ENCODE results near the gene ASB2. TPM values are rescaled to one million over a fixed set of nuclear protein-coding genes. Genes with fewer than 3 reads are reported as not detected.

ASB2 gene
- polyA plus RNA-seq, 1 donor (not counting 4 experiments of a cell fraction or from before 2014, with no cell fraction given), result 0.56 TPM

- no peak overlapping the region for H3K4me3 ChIP-seq (ENCODE audit: control insufficient read depth in 2 of 3, extremely low read depth in 1 of 3, insufficient read depth in 2 of 3, low read depth in 1 of 3, low read length in 3 of 3)
- DNase-seq (ENCODE audit: low read depth, low spot score) (no peak), FAIRE-seq (no peak)
- H3K9me1 ChIP-seq (ENCODE audit: control insufficient read depth, extremely low read depth, insufficient read depth, low read length), result no peaks in the 10 kb centered on the region
- dilution Hi-C loops (cut with MboI; ENCODE audit: extremely low pct_ligation_motif_present, low sequenced_read_pairs), result no loop called here
- no peak overlapping the region for H3K27ac ChIP-seq (ENCODE audit: control insufficient read depth, insufficient read depth, low read length)
- no peaks in the 10 kb centered on the region for H4K20me1 ChIP-seq (ENCODE audit: control insufficient read depth, extremely low read depth, insufficient read depth, low read length)
- H3K79me2 ChIP-seq (ENCODE audit: control insufficient read depth, insufficient read depth, low read length), result no peaks in the 10 kb centered on the region
- no peaks in the 10 kb centered on the region for H3K27me3 ChIP-seq (ENCODE audit: control insufficient read depth, extremely low read depth, insufficient read depth, low read length)
- no peaks in the 10 kb centered on the region for H3K9me3 ChIP-seq (ENCODE audit: control insufficient read depth, low read depth, low read length)
- H3K4me1 ChIP-seq (ENCODE audit: control insufficient read depth, extremely low read depth, insufficient read depth, low read length), result peaks cover 19% of the 10 kb centered on the region
- H3K36me3 ChIP-seq (ENCODE audit: control insufficient read depth in 2 of 2, extremely low read depth in 1 of 2, insufficient read depth in 2 of 2, low read length in 2 of 2), result no peaks in the 10 kb centered on the region
- H3K9ac ChIP-seq (ENCODE audit: control insufficient read depth, extremely low read depth, insufficient read depth, low read length), result no peak overlapping the region
- TF ChIP-seq CTCF (optimal IDR thresholded peaks at IDR 0.05 in 1 of 3, IDR thresholded peaks at IDR 0.05 in 1 of 3, conservative IDR thresholded peaks at IDR 0.05 in 1 of 3; ENCODE audit: extremely low read depth in 1 of 3, insufficient read depth in 2 of 3, low read length in 3 of 3), result no peak
- no peak for TF ChIP-seq EZH2 (IDR thresholded peaks at IDR 0.05; ENCODE audit: low read length)
- no peak overlapping the region for H2AFZ ChIP-seq (ENCODE audit: control insufficient read depth, low read length)
- H3K4me2 ChIP-seq (ENCODE audit: control insufficient read depth, extremely low read depth, insufficient read depth, low read depth, low read length), result no peak overlapping the region
Measured at GRCh38 chr14:93957751-93958566, 18.4 kb downstream of the ASB2 start.

- no peaks in the 10 kb centered on the region for H4K20me1 ChIP-seq (ENCODE audit: control insufficient read depth, extremely low read depth, insufficient read depth, low read length)
- no peak for TF ChIP-seq EZH2 (IDR thresholded peaks at IDR 0.05; ENCODE audit: low read length)
- TF ChIP-seq CTCF (optimal IDR thresholded peaks at IDR 0.05 in 1 of 3, IDR thresholded peaks at IDR 0.05 in 1 of 3, conservative IDR thresholded peaks at IDR 0.05 in 1 of 3; ENCODE audit: extremely low read depth in 1 of 3, insufficient read depth in 2 of 3, low read length in 3 of 3), result no peak
- no peaks in the 10 kb centered on the region for H3K27me3 ChIP-seq (ENCODE audit: control insufficient read depth, extremely low read depth, insufficient read depth, low read length)
- H3K9ac ChIP-seq (ENCODE audit: control insufficient read depth, extremely low read depth, insufficient read depth, low read length), result no peak overlapping the region
- no peak overlapping the region for H2AFZ ChIP-seq (ENCODE audit: control insufficient read depth, low read length)
- H3K36me3 ChIP-seq (ENCODE audit: control insufficient read depth in 2 of 2, extremely low read depth in 1 of 2, insufficient read depth in 2 of 2, low read length in 2 of 2), result no peaks in the 10 kb centered on the region
- no peak for FAIRE-seq
- H3K9me3 ChIP-seq (ENCODE audit: control insufficient read depth, low read depth, low read length), result no peaks in the 10 kb centered on the region
- no peak overlapping the region for H3K4me3 ChIP-seq (ENCODE audit: control insufficient read depth in 2 of 3, extremely low read depth in 1 of 3, insufficient read depth in 2 of 3, low read depth in 1 of 3, low read length in 3 of 3)
- H3K4me2 ChIP-seq (ENCODE audit: control insufficient read depth, extremely low read depth, insufficient read depth, low read depth, low read length), result no peak overlapping the region
- peaks cover 19% of the 10 kb centered on the region for H3K4me1 ChIP-seq (ENCODE audit: control insufficient read depth, extremely low read depth, insufficient read depth, low read length)
- dilution Hi-C loops (cut with MboI; ENCODE audit: extremely low pct_ligation_motif_present, low sequenced_read_pairs), result no loop called here
- no peaks in the 10 kb centered on the region for H3K79me2 ChIP-seq (ENCODE audit: control insufficient read depth, insufficient read depth, low read length)
- no peak for DNase-seq (ENCODE audit: low read depth, low spot score)
- no peaks in the 10 kb centered on the region for H3K9me1 ChIP-seq (ENCODE audit: control insufficient read depth, extremely low read depth, insufficient read depth, low read length)
- H3K27ac ChIP-seq (ENCODE audit: control insufficient read depth, insufficient read depth, low read length), result no peak overlapping the region
Measured at GRCh38 chr14:93957333-93957710, 19.0 kb downstream of the ASB2 start.

Data from keratinocyte (primary cell).